Measurements from ENCODE around the gene ZDHHC12.

ZDHHC12 gene

DNA sequence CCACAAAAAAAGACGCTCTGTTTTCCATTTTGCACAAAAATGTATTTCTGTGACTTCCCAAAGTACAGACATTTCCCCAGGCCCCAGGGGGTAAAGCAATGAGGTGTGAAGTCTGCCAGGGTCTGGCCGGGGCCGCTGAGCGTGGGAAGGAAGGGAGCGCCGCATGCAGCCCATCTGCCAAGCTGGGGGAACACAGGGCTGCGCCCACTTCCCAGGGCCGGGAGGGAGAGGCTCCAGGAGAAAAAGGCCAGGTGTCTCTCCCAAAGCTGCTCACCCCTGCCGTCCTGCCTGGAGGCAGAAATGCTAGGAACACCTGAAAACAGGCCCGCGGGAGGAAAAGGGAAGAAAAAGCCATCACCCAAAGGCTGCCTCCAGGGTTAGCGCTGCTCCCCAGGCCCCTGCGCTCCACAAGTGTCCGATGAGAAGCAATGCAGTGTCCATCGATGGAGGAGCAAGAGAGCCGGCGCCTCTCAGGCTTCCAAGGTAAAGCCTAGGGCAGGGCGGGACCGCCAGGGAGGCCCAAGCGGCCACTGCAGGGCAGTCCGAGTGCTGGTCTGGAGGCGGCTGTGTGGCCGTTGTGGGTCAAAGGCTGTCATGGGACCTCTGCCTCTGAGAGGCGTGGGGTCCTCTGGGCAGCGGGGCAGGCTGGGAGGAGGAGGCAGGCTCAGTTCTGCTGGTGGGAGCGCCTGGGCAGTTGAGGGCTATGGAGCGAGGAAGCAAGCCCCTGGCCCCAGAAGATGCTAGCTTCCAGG lies 6.0 kb upstream of the ZDHHC12 start:
- no peak for DNase-seq

DNA sequence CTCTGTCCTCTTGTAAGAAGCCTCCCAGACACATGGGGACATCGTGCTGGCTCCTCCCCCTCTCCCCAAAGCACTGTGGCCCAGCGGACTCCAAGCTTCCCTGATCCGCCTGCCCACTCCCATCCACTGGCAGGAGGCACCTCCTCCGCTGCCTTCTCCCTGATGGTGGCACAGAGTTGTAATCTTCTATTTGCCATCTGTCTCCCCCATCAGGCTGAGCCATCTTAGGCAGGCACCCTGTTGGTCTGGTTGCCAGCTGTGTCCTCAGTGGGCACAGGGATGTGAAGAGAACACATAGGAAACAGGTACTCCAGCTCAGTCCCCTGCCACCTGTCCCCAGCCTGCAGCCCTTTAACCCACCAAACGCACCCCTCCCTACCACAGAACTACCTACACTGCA lies 5.4 kb upstream of the ZDHHC12 start:
- DNase-seq: no peak

DNA sequence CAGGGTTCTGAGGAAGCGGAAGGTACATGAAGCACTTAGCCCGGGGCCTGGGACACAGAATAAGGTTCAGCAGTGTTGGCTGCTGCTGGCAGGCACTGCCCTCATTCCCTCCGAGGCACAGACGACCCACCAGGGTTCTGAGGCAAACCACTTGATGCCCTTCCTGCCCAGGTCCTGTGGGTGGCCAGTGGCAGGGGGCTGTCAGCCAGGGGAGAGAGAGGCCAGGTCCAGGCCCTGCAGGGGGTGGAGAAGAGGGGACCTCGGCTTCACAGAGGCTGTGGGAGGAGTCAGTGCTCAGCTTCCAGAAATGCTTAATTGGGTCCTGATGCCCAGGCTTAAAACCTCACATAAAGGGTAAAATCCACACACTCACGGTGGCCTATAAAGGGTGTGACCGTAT lies 4.4 kb upstream of the ZDHHC12 start:
- no peak for DNase-seq

DNA sequence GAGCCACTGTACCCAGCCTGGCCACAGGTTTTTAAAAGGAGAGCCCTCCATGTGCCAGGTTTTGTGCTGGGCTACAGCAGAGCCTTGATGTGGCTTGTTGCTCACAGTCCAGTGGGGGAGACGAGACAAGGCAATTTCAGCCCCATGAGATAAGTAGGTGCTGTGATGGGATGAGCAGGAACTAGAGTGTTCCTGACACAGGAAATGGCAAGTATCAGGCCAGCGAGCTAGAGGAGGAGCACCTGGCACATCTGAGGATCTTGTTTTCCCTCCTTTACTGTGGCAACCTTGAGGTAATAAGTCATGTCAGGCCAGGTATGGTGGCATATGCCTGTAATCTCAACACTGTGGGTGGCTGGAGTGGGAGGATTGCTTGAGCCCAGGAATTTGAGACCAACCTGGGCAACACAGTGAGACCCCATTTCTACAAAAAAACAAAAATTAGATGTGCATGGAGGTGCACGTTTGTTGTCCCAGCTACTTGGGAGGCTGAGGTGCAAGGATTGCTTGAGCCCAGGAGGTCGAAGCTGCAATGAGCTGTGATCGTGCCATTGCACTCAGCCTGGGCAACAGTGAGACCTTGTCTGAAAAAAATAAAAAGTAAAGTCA lies 3.8 kb upstream of the ZDHHC12 start:
- no peak for DNase-seq

- DNase-seq: peak; percentile 19
These were observed 851 bp upstream of the ZDHHC12 start for GRCh38 chr9:128724744-128725211.

DNA sequence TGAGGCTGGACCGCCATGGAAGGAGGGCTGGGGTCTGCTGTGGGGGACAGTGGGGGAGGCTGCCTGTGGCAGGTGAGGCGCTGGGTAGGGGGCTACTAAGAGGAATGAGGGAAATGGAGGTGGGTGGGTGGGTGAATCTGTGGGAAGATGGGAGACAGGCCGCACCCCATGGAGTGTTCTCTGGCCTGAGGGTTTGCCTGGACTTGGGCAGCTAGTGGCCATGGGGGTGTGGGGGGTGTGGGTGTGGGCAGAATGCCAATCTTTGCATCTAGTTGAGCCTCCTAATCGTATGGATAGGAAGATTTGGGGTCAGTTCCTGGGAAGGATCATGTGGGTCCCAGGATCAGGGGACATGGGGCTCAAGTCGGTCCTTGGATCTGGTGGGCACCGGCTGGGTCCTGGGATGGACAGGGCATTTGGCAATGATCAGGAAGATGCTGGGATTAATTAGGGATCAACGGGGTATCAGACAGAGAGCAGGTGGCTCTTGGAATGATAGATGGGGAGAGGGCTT lies 518 bp downstream of the ZDHHC12 start:
- DNase-seq: no peak

DNA sequence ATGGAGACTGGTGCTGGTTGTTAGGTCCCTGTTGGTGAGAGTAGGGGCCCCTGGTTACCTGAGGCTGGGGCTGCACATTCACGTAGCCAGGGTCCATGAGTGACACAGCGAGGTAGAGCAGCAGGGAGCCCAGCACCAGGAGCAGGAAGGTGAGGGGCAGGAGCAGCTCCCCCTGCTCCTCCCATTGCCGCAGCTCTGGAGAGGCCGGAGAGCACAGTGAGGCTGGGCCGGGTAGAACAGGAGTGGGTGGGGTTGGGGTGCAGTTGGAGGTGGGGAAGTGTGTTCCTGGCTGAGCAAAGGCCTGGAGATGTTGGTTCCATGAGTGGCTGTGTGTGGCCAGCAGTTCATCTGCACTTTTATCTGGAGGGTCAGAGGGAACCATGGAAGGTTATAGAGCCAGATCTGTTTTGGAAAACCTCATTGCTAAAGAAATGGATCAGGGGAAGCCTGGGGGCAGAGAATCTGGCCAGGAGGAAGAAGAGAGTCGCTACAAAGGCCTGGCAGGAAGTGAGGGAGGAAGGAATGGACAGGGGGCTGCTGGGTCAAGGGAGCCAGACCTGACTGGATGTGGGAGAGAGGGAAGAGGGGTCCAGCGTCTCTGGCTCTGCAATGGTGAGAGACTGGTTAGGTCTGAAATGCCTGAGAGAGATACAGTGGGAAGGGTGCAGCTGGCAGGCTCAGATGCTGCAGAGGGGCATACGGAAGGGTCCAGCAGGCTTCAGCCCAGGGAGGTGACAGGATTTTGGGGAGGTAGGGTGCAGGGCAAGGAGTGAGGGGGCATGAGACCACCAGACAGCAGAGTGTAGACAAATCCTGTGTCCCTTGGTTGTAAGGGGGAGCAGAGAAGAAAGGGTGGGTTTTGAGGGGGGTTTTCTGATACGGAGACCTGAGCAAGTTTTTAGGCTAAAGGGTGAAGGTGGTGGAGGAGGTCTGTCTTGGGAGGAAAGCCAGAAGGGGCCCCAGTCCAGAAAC lies 1.3 kb downstream of the ZDHHC12 start:
- DNase-seq: no peak

- no peak for DNase-seq
These were observed 2.4 kb downstream of the ZDHHC12 start for GRCh38 chr9:128721487-128722010.

- DNase-seq: no peak
These were observed 3.0 kb downstream of the ZDHHC12 start for GRCh38 chr9:128720841-128721486.

GRCh38 chr9:128719919-128720605 lies 3.9 kb downstream of the ZDHHC12 start:
- DNase-seq: no peak

GRCh38 chr9:128718475-128718874 lies 5.5 kb downstream of the ZDHHC12 start:
- DNase-seq: no peak

DNA sequence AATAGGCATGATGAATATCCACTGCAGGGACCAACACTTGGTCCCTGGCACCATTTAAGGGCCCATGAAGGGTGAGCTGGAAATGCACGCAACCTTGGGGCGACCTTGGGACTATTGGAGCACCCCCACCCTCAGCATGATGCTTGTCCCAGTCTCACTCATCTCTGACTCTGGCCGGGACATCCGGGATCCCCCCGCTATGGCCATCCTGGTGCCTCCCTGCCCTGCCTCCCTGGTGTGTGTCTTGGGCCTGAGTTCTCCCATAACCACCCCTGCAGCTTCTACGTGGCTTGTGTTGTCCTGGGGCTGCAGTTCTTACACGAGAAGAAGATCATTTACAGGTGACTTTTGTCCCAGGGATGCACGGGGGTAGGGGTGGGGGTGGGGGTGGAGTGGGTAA lies 5.9 kb downstream of the ZDHHC12 start:
- no peak for DNase-seq

GRCh38 chr9:128716581-128717254 lies 7.2 kb downstream of the ZDHHC12 start:
- no peak for DNase-seq

DNA sequence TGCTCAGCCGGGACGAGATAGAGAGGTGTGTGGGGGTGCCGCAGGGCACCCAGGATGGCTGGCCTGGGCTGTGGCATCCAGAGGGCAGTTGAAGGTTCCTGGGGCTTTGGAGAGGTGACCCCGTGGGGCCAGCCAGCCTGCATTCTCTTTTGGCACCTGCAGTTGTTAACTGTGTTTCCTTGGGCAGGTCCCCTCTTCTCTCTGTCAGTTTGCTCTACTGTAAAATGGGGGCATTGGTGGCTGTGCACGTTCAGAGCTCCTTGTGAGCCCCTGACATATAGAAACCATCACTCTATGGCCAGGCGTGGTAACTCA lies 8.5 kb downstream of the ZDHHC12 start:
- no peak for DNase-seq

GRCh38 chr9:128714586-128715435 lies 9.1 kb downstream of the ZDHHC12 start:
- DNase-seq: no peak

- DNase-seq: no peak
These were observed 9.9 kb downstream of the ZDHHC12 start for GRCh38 chr9:128713941-128714573.

DNA sequence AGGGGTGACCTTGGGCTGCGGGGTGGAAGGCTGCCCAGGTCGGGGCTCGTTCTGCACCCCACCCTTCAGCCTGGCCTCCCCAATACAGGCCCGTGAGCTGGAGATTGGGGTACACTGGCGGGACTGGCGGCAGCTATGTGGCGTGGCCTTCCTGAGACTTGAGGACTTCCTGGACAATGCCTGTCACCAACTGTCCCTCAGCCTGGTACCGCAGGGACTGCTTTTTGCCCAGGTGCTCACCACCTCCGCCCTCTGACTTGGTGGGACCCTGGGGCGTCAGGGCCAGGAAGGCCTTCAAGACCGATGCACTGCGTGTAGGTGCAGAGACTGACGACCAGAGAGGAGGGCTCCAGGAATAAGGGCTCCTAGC lies 10.5 kb downstream of the ZDHHC12 start:
- no peak for DNase-seq

DNA sequence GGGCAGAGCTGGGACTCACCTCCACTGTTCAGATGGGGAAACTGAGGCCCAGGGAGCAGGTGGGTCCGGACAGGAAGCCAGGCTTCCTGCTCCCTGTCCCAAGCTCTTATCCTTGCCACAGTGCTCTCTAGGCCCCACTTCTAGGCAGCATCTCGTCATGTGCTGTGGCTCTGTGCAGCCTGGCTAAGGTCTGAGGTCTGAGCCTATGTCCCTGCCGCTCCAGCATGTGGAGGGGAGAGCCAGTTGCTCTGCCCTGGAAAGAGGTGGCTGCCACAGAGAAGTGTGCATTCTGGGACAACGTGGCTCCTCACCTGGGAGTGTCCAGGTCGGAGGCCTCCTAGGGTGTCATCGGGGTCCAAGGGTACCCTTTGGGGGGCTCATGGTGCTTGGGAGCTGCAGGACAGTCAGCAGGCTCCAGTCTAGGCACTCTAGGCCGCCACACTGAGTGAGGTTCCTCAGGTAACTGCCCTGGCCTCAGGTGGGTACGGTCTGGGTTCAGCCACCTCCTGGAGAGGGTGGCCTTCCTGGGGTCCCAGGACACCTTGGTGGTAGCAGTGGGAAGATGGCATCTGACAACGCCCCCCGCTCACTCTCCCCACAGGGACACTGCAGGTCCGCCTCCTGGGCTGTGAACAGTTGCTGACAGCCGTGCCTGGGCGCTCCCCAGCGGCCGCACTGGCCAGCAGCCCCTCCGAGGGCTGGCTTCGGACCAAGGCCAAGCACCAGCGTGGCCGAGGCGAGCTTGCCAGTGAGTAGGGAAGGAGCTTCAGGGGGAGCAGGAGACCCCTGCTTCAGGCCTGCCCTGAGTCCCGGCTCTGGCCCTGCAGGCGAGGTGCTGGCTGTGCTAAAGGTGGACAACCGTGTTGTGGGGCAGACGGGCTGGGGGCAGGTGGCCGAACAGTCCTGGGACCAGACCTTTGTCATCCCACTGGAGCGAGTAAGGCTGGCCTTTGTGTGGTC lies 11.2 kb downstream of the ZDHHC12 start:
- no peak for DNase-seq

DNA sequence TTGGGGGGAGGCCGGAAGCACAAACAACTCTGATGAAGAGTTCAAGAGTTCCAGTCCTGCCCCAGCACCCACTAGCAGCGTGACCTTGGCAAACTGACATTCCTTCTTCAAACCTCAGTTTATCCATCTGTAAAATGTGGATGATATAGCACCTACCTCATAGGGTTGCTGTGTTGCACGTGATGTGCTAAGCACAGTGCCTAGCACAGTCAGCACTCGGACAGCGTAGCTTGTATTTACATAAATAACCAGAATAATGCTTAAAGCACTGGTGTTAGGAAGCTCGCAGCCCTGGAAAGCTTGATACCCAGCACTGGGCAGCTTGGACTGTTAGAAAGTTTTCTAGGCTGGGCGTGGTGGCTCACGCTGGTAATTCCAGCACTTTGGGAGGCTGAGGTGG lies 16.5 kb downstream of the ZDHHC12 start:
- no peak for DNase-seq
